Spleen (tissue), 7 donors: ENCODE data around the gene TAF9.
"Not testable (repeated sequence)": the region's sequence is repeated elsewhere in the genome, so short reads cannot be mapped to it uniquely, and the experiment has no call there.

Source experiments
- CTCF ChIP-seq, 11 experiments: fragments of 200-600 bp in 7 of 11; fragments of 450-650 bp in 4 of 11; sonication (generic) in 4 of 11; IDR thresholded peaks in 8 of 11; conservative IDR thresholded peaks in 3 of 11; 1 replicate in 7 of 11; 2 replicates in 4 of 11; pipeline versions ENCODE4 v1.4.0 to v1.8.0; 2016 to 2021; ENCODE audit warnings: antibody characterized with exemption in 11 of 11, inconsistent platforms in 4 of 11, mild to moderate bottlenecking in 1 of 11
- POLR2A ChIP-seq, 3 donors: fragments of 450-650 bp; IDR thresholded peaks; one replicate each; pipeline ENCODE4 v1.5.1; 2017; ENCODE audit warnings: antibody characterized with exemption in 3 of 3, mild to moderate bottlenecking in 1 of 3
- donor health status: DM: no; HTN: no; CAD: no; lungs with moderate emphysema.
- donor health status: DM: no; HTN: no; CAD: no.
- donor health status: DM: no; HTN: no; CAD: no.

DNA sequence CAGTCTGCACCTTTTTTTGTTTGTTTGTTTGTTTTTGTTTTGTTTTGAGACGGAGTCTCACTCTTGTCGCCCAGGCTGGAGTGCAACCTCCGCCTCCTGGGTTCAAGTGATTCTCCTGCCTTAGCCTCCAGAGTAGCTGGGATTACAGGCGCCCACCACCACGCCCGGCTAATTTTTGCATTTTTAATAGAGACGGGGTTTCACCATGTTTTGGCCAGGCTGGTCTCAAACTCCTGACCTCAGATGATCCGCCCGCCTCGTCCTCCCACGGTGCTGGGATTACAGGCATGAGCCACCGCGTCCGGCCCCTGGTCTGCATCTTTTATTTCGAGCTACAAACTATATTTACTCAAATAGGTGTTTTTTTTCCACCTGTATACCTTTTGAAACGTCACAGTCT lies 1.0 kb upstream of the TAF9 start:
- TF ChIP-seq POLR2A (IDR thresholded peaks at IDR 0.05); CTCF (IDR thresholded peaks at IDR 0.05 in 8 of 11, conservative IDR thresholded peaks at IDR 0.05 in 3 of 11): not testable (repeated sequence)
